NT2/D1 (cell line): ENCODE results near the gene ZNFX1.

Source experiments
- DNase-seq: peaks from one replicate; pipeline ENCODE4 v3.0.0-alpha.2; 2011; ENCODE audit warnings: low read depth, low spot score
- H3K27me3 ChIP-seq: 2 replicates; pipeline ENCODE4 v1.6.0; 2011; ENCODE audit warnings: mild to moderate bottlenecking; ENCODE audit not compliant: insufficient read length, insufficient read depth
- H3K36me3 ChIP-seq: 2 replicates; pipeline ENCODE4 v1.6.1; 2011; ENCODE audit warnings: mild to moderate bottlenecking, low read length, mixed read lengths; ENCODE audit not compliant: insufficient read depth, insufficient read length
- H3K4me1 ChIP-seq: 2 replicates; pipeline ENCODE4 v1.5.1; 2011; ENCODE audit not compliant: insufficient read depth, insufficient read length
- H3K4me3 ChIP-seq: 2 replicates; pipeline ENCODE4 v1.5.1; 2011; ENCODE audit warnings: low read depth; ENCODE audit not compliant: insufficient read length
- H3K9ac ChIP-seq: 2 replicates; pipeline ENCODE4 v1.6.0; 2011; ENCODE audit warnings: low read depth; ENCODE audit not compliant: insufficient read length
- H3K9me3 ChIP-seq: 2 replicates; pipeline ENCODE4 v1.5.1; 2011; ENCODE audit warnings: mild to moderate bottlenecking, low read length; ENCODE audit not compliant: insufficient read depth
- SUZ12 ChIP-seq: IDR thresholded peaks from 2 replicates; pipeline ENCODE4 v1.6.1; 2011; ENCODE audit not compliant: insufficient read length, insufficient read depth; ENCODE audit errors: extremely low read depth
- YY1 ChIP-seq: IDR thresholded peaks from 2 replicates; pipeline ENCODE4 v1.6.1; 2011; ENCODE audit not compliant: insufficient read length, insufficient read depth
- ZNF274 ChIP-seq: IDR thresholded peaks from 2 replicates; pipeline ENCODE4 v1.6.1; 2011; ENCODE audit warnings: mild to moderate bottlenecking, low read depth, low read length

ZNFX1 gene

GRCh38 chr20:49247169-49247723 lies 30.6 kb downstream of the ZNFX1 start:
- Histone ChIP-seq H3K4me3 (no peak overlapping the region), H3K36me3 (peaks cover 92% of the 10 kb centered on the region), H3K27me3 (no peaks in the 10 kb centered on the region), H3K9me3 (no peaks in the 10 kb centered on the region), H3K4me1 (peaks cover 2% of the 10 kb centered on the region), H3K9ac (no peak overlapping the region)
- no peak for DNase-seq
- TF ChIP-seq YY1, result no peak
- no peak for TF ChIP-seq SUZ12
- no peak for TF ChIP-seq ZNF274

GRCh38 chr20:49245921-49246740 lies 31.7 kb downstream of the ZNFX1 start:
- Histone ChIP-seq H3K4me1 (peaks cover 2% of the 10 kb centered on the region), H3K4me3 (no peak overlapping the region), H3K9me3 (no peaks in the 10 kb centered on the region), H3K9ac (no peak overlapping the region), H3K36me3 (peaks cover 93% of the 10 kb centered on the region), H3K27me3 (no peaks in the 10 kb centered on the region)
- peak; percentile 32 for DNase-seq
- TF ChIP-seq ZNF274 (no peak), SUZ12 (no peak), YY1 (no peak)

DNA sequence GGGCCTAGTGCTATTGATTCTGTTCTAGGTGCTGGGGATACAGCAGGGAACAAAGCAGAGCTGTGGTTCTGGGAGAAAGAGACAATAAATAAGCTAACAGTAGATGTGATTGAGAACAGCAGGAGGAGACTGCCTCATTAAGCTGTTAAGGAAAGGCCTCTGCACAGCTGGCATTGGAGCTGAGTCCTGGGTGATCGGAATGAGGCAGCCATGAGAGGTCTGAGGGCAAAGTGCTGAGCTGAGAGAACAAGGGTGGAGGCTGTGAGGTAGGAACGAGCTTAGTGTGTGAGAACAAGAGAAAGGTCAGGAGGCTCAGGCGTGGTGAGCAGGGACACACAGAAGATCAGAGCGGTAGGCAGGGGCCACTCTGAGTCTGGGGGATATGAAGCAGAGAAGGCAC lies 40.3 kb downstream of the ZNFX1 start:
- Histone ChIP-seq H3K36me3 (peaks cover 90% of the 10 kb centered on the region), H3K4me1 (peaks cover 9% of the 10 kb centered on the region), H3K4me3 (no peak overlapping the region), H3K9me3 (no peaks in the 10 kb centered on the region), H3K9ac (no peak overlapping the region), H3K27me3 (no peaks in the 10 kb centered on the region)
- DNase-seq, result no peak
- TF ChIP-seq SUZ12 (no peak), ZNF274 (no peak), YY1 (no peak)

- Histone ChIP-seq H3K4me3 (no peak overlapping the region), H3K36me3 (peaks cover 87% of the 10 kb centered on the region), H3K9ac (no peak overlapping the region), H3K4me1 (peaks cover 9% of the 10 kb centered on the region), H3K27me3 (no peaks in the 10 kb centered on the region), H3K9me3 (no peaks in the 10 kb centered on the region)
- no peak for DNase-seq
- no peak for TF ChIP-seq SUZ12
- no peak for TF ChIP-seq ZNF274
- TF ChIP-seq YY1, result no peak
Measured at GRCh38 chr20:49236301-49236700, 41.6 kb downstream of the ZNFX1 start.

DNA sequence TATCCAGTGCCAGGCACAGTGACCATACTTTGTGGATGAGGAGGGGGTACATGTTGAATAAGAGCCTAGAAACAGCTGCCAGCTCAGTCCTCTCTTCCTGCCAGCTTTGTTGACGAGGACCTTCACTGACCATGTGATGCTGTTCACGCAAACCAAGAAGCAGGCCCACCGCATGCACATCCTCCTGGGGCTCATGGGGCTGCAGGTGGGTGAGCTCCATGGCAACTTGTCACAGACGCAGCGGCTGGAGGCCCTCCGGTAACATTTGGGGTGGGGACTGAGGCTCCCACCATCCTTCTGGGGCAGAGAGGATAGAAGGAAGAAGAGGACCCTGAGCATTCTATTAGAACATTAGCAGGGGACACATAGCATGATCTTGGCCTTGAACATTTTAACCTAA lies 43.0 kb downstream of the ZNFX1 start:
- H3K36me3 ChIP-seq, result peaks cover 86% of the 10 kb centered on the region
- H3K4me1 ChIP-seq, result peaks cover 21% of the 10 kb centered on the region
- no peak for DNase-seq
- no peak overlapping the region for H3K9ac ChIP-seq
- H3K9me3 ChIP-seq, result no peaks in the 10 kb centered on the region
- H3K27me3 ChIP-seq, result no peaks in the 10 kb centered on the region
- TF ChIP-seq YY1 (no peak), ZNF274 (no peak), SUZ12 (no peak)
- H3K4me3 ChIP-seq, result no peak overlapping the region

- Histone ChIP-seq H3K36me3 (peaks cover 86% of the 10 kb centered on the region), H3K4me1 (peaks cover 19% of the 10 kb centered on the region), H3K27me3 (no peaks in the 10 kb centered on the region), H3K4me3 (no peak overlapping the region), H3K9ac (no peak overlapping the region), H3K9me3 (no peaks in the 10 kb centered on the region)
- no peak for DNase-seq
- TF ChIP-seq ZNF274, result no peak
- TF ChIP-seq YY1, result no peak
- no peak for TF ChIP-seq SUZ12
Measured at GRCh38 chr20:49233226-49233625, 44.6 kb downstream of the ZNFX1 start.

GRCh38 chr20:49231471-49231870 lies 46.4 kb downstream of the ZNFX1 start:
- no peak overlapping the region for H3K9ac ChIP-seq
- DNase-seq, result no peak
- no peaks in the 10 kb centered on the region for H3K27me3 ChIP-seq
- no peaks in the 10 kb centered on the region for H3K9me3 ChIP-seq
- H3K4me3 ChIP-seq, result no peak overlapping the region
- H3K4me1 ChIP-seq, result peaks cover 19% of the 10 kb centered on the region
- TF ChIP-seq YY1 (no peak), ZNF274 (no peak), SUZ12 (no peak)
- H3K36me3 ChIP-seq, result peaks cover 82% of the 10 kb centered on the region
